ENCODE results near the gene ZMIZ2.
A peak's percentile ranks its signal among the peaks of the same experiment; 100 is the strongest.

Gene ZMIZ2

GRCh38 chr7:44787762-44788161, 39.1 kb downstream of the ZMIZ2 start:
- H3K4me3 ChIP-seq (ENCODE audit: severe bottlenecking) = no peak overlapping the region
- no peak for DNase-seq (ENCODE audit: low spot score)
- no peaks in the 10 kb centered on the region for H3K4me1 ChIP-seq (ENCODE audit: insufficient read depth, poor library complexity, severe bottlenecking)
- H3K27me3 ChIP-seq (ENCODE audit: insufficient read depth, poor library complexity, severe bottlenecking) = no peaks in the 10 kb centered on the region
- no peaks in the 10 kb centered on the region for H3K9me3 ChIP-seq (ENCODE audit: severe bottlenecking)
- no peak overlapping the region for H3K27ac ChIP-seq (ENCODE audit: poor library complexity, severe bottlenecking)
- ATAC-seq (ENCODE audit: low read depth) = no peak
- no peak for TF ChIP-seq CTCF (IDR thresholded peaks at IDR 0.05; ENCODE audit: poor library complexity, severe bottlenecking)
- no peaks in the 10 kb centered on the region for H3K36me3 ChIP-seq (ENCODE audit: low read depth)

- TF ChIP-seq CTCF (IDR thresholded peaks at IDR 0.05; ENCODE audit: poor library complexity, severe bottlenecking) = no peak
- no peak for ATAC-seq (ENCODE audit: low read depth)
- Histone ChIP-seq H3K27me3 (ENCODE audit: insufficient read depth, poor library complexity, severe bottlenecking) (no peaks in the 10 kb centered on the region), H3K4me3 (ENCODE audit: severe bottlenecking) (no peak overlapping the region), H3K36me3 (ENCODE audit: low read depth) (no peaks in the 10 kb centered on the region), H3K9me3 (ENCODE audit: severe bottlenecking) (no peaks in the 10 kb centered on the region), H3K27ac (ENCODE audit: poor library complexity, severe bottlenecking) (no peak overlapping the region), H3K4me1 (ENCODE audit: insufficient read depth, poor library complexity, severe bottlenecking) (no peaks in the 10 kb centered on the region)
- no peak for DNase-seq (ENCODE audit: low spot score)
Observed at GRCh38 chr7:44789990-44790389, 41.3 kb downstream of the ZMIZ2 start.

GRCh38 chr7:44791278-44792219, 42.9 kb downstream of the ZMIZ2 start:
- no peaks in the 10 kb centered on the region for H3K4me1 ChIP-seq (ENCODE audit: insufficient read depth, poor library complexity, severe bottlenecking)
- TF ChIP-seq CTCF (IDR thresholded peaks at IDR 0.05; ENCODE audit: poor library complexity, severe bottlenecking) = no peak
- no peaks in the 10 kb centered on the region for H3K27me3 ChIP-seq (ENCODE audit: insufficient read depth, poor library complexity, severe bottlenecking)
- H3K9me3 ChIP-seq (ENCODE audit: severe bottlenecking) = no peaks in the 10 kb centered on the region
- no peaks in the 10 kb centered on the region for H3K36me3 ChIP-seq (ENCODE audit: low read depth)
- no peak overlapping the region for H3K4me3 ChIP-seq (ENCODE audit: severe bottlenecking)
- no peak overlapping the region for H3K27ac ChIP-seq (ENCODE audit: poor library complexity, severe bottlenecking)
- ATAC-seq (ENCODE audit: low read depth) (0 out of 3 replicates have a peak, but pooled peaks have one; percentile 12), DNase-seq (ENCODE audit: low spot score) (no peak)

GRCh38 chr7:44793919-44794318, 45.3 kb downstream of the ZMIZ2 start:
- H3K36me3 ChIP-seq (ENCODE audit: low read depth) = peaks cover 20% of the 10 kb centered on the region
- DNase-seq (ENCODE audit: low spot score) (no peak), ATAC-seq (ENCODE audit: low read depth) (no peak)
- H3K27me3 ChIP-seq (ENCODE audit: insufficient read depth, poor library complexity, severe bottlenecking) = no peaks in the 10 kb centered on the region
- no peak overlapping the region for H3K4me3 ChIP-seq (ENCODE audit: severe bottlenecking)
- H3K9me3 ChIP-seq (ENCODE audit: severe bottlenecking) = no peaks in the 10 kb centered on the region
- no peak for TF ChIP-seq CTCF (IDR thresholded peaks at IDR 0.05; ENCODE audit: poor library complexity, severe bottlenecking)
- peaks cover 6% of the 10 kb centered on the region for H3K4me1 ChIP-seq (ENCODE audit: insufficient read depth, poor library complexity, severe bottlenecking)
- H3K27ac ChIP-seq (ENCODE audit: poor library complexity, severe bottlenecking) = peak overlapping the region; percentile 97

GRCh38 chr7:44794331-44794730, 45.7 kb downstream of the ZMIZ2 start:
- Histone ChIP-seq H3K36me3 (ENCODE audit: low read depth) (peaks cover 24% of the 10 kb centered on the region), H3K27me3 (ENCODE audit: insufficient read depth, poor library complexity, severe bottlenecking) (no peaks in the 10 kb centered on the region), H3K9me3 (ENCODE audit: severe bottlenecking) (no peaks in the 10 kb centered on the region), H3K4me1 (ENCODE audit: insufficient read depth, poor library complexity, severe bottlenecking) (peaks cover 9% of the 10 kb centered on the region), H3K4me3 (ENCODE audit: severe bottlenecking) (no peak overlapping the region), H3K27ac (ENCODE audit: poor library complexity, severe bottlenecking) (peak overlapping the region; percentile 97)
- DNase-seq (ENCODE audit: low spot score) (no peak), ATAC-seq (ENCODE audit: low read depth) (no peak)
- TF ChIP-seq CTCF (IDR thresholded peaks at IDR 0.05; ENCODE audit: poor library complexity, severe bottlenecking) = no peak

Data from RWPE2 (cell line).